Measurements from ENCODE around the gene GAP43.

DNA sequence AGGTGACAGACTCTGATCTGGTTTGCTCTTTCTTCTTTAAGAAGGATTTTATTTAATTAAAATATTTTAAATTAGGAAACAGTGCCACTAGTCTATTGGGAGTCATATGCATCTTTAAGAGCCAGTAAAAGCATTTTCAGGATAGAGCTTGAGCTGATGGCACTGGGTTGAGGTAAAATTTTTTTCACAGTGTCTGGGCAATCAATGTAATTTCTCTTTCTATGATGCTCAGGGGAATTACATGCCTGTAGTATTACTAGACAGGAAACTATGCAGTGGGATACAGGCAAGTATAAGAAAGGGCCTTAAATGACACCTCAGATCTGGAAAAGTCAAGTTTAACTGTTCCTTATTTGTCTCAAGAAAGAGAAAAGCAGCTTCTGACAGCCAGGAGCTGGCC, 76.4 kb downstream of the GAP43 start:
- TF ChIP-seq POLR2AphosphoS5 (IDR thresholded peaks at IDR 0.05; ENCODE audit: low read depth, low read length) (no peak), NFYB (CRISPR knock-in tag; IDR thresholded peaks at IDR 0.05) (no peak), ZNF263 (CRISPR knock-in tag; IDR thresholded peaks at IDR 0.05) (no peak), ZNF274 (CRISPR knock-in tag; IDR thresholded peaks at IDR 0.05) (no peak), JARID2 (CRISPR knock-in tag; IDR thresholded peaks at IDR 0.05; ENCODE audit: insufficient replicate concordance) (no peak)
- TF ChIP-seq, protein P1, sequence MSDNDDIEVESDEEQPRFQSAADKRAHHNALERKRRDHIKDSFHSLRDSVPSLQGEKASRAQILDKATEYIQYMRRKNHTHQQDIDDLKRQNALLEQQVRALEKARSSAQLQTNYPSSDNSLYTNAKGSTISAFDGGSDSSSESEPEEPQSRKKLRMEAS (IDR thresholded peaks at IDR 0.05), result no peak
